ENCODE results near the gene BSND.
"Not testable (repeated sequence)": the region's sequence is repeated elsewhere in the genome, so short reads cannot be mapped to it uniquely, and the experiment has no call there.

BSND gene

DNA sequence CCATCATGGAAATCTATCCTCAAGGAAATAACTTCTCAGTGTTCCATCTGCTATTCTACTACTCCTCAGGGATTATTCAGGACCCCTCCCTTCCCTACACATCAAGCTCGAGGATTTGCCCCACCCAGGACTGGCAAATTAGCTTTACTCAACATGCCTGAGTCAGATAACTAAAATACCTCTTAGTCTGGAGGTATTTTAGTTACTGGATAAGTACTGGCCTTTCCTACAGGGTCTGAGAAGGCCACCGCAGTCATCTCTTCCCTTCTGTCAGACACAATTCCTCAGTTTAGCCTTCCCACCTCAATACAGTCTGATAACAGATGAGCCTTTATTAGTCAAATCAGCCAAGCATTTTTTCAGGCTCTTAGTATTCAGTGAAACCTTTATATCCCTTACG, 27.9 kb downstream of the BSND start:
- DNase-seq = not testable (repeated sequence)

DNA sequence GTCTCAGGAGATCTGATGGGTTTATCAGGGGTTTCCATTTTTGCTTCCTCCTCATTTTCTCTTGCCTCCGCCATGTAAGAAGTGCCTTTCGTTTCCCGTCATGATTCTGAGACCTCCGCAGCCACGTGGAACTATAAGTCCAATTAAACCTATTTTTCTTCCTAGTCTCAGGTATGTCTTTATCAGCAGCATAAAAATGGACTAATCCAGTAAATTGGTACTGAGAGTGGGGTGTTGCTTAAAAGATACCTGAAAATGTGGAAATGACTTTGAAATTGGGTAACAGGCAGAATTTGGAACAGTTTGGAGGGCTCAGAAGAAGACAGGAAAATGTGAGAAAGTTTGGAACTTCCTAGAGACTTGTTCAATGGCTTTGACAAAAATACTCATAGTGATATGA, 32.4 kb downstream of the BSND start:
- not testable (repeated sequence) for DNase-seq

DNA sequence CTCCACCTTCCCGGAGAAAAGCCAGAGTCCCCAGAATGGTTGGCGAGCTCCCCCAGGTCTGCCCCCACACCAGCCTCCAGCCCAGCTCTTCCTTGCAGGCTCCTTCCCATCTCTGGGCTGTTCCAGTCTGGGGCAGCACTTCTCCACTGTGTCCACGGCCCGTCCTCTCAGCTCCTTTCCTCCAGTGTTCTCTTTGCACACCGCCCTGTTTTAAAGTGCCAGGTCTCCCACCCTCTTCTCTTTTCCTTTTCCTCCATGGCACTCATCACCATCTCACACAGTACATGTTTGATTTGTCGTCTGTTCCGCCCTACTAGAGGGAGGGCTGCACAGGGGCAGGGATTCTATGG, 34.5 kb downstream of the BSND start:
- DNase-seq = no peak

DNA sequence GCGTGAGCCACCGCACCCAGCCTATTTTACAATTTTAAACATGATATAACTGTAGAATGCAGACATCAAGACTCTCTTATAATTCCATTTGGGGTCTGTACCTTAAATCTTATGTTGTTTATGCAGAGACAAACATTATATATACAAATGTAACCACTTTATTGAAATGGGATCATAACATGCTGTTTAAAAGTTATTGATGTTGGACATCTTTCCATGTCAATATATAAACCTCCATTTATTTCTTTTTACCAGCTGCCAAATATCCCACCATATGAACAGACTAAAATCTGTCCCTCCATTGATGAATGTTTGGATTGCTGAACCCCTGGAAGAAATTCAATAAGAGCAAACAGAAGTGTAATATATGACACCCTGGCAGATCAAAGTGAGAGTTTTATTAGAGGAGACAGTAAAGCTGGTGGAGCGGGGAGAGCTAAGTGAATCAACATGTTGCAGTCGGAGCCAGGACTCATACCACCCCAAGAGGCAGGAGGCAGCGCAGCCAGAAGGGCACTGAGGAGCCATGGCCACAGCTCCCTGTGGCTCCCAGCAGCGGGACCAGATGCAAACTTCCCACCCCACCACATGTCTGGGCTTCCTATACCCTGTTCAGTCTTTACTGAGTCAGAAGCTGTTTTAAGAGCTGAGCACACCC, 35.9 kb downstream of the BSND start:
- no peak for DNase-seq

DNA sequence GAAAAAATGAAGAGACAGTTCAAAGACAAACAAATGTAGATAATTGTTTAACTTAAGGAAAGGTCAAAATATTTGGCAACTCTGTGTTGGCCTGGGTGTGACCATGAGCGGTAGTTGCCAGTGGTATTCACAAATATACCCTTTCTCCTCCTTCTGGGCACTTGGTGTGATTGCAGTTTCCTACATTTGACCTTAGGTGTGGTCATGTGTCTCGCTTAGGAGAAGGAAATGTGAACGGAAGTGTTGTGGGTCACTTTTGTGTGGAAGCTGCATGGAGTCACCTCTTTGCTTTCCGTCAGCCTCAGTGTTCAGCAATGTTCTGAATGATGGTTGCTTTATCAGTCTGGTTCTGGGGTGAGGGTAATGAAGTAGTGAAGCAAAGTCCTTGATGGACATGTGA, 37.2 kb downstream of the BSND start:
- no peak for DNase-seq

DNA sequence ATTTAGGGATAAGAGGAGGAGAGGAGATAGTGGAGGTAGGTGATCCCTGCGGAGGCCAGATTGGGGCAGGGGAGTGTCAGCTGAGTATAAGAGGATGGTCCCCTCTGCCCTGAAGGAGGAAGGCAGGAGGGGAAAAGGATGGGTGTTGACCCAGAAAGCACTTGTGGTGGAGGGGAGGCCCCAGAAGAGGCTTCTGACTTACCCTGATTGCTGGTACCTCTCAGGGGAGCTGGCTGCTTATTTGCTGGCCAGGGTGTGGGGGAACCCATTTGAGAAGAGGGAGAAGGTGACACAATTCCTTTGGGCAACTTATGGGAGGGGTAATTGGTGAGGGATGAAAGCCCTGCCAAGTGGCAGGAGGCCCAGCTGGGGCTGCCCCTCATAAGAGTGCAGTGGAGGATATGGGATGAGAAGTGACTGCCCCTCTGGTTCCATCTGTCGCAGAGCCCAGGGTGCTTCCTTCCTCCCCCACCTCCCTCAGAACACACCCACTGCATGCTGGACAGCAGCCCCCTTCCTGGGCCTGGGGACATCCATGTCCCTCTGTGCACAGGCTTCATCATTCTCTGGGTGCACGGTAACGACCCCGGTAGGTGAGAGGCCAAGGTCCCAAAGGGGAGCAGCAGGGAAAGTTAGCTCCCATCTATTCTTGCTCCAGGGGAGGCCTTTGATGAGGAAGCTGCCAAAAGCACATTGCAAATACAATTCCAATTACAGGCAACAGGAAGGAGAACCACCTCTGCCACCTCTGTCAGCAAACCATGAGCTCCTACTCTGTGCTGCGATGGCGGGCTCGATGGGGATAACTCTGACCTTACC, 39.2 kb downstream of the BSND start:
- DNase-seq = peak; percentile 59

DNA sequence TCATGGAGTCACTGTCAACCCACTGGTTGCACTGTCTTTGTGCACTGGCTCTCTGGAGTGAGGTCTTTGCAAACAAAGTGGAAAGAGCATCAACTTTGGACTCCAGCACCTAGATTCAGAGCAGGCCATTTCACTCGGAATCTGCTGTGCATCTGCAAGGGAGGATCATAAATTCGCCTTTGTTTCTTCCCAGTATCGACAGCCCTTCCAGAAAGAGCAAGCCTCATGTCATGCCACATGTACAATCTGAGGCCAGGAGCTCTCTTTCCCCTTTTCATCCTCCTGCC, 39.8 kb downstream of the BSND start:
- no peak for DNase-seq

DNA sequence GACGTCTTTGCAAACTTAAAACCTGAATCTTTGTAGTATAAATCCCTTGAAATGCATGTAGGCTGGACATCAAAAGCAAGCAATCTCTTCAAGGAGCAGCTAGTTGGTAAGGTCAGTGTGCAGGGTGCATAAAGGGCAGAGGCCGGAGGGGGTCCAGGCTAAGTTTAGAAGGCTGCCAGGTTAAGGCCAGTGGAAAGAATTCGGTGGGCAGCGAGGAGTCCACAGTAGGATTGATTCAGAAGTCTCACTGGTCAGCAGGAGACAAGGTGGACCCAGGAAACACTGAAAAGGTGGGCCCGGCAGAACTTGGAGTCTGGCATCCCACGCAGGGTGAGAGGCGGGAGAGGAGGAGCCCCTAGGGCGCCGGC, 40.2 kb downstream of the BSND start:
- DNase-seq = no peak

DNA sequence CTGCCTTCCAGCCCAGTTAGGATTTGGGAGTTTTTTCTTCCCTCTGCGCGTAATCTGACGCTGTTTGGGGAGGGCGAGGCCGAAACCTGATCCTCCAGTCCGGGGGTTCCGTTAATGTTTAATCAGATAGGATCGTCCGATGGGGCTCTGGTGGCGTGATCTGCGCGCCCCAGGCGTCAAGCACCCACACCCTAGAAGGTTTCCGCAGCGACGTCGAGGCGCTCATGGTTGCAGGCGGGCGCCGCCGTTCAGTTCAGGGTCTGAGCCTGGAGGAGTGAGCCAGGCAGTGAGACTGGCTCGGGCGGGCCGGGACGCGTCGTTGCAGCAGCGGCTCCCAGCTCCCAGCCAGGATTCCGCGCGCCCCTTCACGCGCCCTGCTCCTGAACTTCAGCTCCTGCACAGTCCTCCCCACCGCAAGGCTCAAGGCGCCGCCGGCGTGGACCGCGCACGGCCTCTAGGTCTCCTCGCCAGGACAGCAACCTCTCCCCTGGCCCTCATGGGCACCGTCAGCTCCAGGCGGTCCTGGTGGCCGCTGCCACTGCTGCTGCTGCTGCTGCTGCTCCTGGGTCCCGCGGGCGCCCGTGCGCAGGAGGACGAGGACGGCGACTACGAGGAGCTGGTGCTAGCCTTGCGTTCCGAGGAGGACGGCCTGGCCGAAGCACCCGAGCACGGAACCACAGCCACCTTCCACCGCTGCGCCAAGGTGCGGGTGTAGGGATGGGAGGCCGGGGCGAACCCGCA, 40.8 kb downstream of the BSND start, which contains the start of gene PCSK9:
TSS of gene PCSK9 (plus strand) at position 207 of the 741 bp plus-strand sequence. CDS start at position 497, 290 bp downstream.
- DNase-seq = no peak

DNA sequence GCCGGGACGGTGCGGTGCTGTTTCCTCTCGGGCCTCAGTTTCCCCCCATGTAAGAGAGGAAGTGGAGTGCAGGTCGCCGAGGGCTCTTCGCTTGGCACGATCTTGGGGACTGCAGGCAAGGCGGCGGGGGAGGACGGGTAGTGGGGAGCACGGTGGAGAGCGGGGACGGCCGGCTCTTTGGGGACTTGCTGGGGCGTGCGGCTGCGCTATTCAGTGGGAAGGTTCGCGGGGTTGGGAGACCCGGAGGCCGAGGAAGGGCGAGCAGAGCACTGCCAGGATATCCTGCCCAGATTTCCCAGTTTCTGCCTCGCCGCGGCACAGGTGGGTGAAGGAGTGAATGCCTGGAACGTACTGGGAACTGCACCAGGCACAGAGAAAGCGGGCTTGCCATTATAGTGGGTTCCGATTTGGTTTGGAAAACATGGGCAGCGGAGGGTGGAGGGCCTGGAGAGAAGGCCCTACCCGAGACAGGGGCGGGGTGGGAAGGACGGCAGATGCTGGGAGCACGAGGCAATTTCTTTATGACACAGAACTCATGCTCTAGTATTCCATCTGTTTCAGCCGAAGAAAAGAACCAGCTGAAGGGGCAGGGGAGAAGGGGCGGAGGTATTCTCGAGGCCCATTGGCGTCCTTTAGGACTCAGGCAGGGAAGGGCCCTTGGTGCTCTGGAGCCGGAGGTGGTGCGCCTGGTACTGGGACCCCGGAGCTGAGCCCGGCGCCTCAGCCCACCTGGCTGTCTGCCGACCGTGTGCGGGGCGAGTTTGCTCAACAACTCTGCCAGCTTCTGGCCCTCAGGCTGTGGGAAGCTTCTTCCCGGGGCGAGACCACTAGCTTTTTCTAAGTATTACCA, 41.6 kb downstream of the BSND start:
- peak; percentile 63 for DNase-seq

DNA sequence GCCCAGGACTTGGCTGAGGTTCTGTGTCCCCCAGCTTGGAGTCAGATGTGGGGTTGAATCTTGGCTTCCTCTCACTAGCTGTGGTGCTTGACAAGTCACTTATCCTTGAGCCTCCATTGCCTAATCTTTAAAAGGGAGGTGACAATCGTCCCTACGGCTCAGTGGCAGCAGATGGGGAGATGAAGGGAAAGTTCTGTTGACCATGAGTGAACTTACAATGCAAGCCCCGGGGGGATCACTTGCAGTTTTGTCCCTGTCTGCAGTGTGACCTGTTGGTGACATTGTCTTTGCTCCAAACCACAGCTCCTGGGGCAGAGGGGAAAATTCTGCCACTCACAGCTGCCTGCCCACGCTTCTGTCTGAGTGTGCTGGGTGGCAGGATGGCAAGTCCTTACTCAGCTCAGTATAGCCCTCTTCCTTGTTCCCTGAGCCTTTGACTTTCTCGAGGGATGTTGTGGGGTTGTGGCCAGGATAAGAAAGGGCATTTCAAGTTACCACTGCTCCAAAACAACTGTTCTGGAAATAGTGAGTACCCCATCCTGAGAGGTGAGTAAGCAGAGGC, 42.3 kb downstream of the BSND start:
- DNase-seq = no peak

DNA sequence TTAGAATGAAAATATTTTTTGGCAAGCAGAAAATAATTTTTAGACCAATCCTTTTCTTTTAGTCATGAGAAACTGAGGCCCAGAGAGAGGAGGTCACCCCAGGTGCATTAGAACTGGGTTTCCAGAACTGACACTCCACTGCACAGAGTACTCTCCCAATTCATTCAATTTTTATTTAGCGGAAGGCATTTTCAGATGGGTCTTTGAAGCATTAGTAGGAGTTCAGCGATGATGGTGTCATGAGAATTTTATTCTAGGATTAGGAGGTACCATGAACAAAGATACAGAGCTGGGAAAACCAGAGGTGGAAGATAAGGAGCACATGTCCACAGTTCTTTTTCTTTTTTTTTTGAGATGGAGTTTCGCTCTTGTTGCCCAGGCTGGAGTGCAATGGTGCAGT, 42.9 kb downstream of the BSND start:
- DNase-seq = no peak

DNA sequence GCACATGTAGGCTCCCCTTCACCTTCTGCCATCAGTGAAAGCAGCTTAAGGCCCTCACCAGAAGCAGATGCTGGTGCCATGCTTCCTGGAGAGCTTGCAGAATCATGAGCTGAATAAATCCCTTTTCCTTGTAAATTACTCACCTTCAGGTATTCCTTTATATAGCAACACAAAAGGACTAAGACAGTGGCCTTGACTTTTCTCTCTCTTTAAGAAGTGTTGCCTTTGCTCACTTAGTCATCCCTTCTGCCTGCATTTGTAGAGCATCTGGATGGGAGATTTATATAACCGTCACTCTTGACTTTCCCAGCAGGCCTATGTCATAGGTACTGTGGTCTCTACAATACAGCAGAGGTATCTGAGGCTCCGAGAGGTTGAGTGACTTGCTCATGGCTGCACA, 44.3 kb downstream of the BSND start:
- peak; percentile 22 for DNase-seq

DNA sequence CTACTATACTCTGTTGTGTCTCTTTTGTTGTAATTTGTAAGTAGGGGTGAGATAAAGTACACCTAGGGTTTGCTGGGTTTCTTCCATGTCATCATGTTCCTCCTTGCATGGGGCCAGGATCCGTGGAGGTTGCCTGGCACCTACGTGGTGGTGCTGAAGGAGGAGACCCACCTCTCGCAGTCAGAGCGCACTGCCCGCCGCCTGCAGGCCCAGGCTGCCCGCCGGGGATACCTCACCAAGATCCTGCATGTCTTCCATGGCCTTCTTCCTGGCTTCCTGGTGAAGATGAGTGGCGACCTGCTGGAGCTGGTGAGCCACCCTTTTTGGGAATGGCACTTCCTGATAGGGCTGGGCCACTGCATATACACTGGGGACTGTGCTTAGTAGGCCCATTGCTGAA, 45.0 kb downstream of the BSND start:
- no peak for DNase-seq

DNA sequence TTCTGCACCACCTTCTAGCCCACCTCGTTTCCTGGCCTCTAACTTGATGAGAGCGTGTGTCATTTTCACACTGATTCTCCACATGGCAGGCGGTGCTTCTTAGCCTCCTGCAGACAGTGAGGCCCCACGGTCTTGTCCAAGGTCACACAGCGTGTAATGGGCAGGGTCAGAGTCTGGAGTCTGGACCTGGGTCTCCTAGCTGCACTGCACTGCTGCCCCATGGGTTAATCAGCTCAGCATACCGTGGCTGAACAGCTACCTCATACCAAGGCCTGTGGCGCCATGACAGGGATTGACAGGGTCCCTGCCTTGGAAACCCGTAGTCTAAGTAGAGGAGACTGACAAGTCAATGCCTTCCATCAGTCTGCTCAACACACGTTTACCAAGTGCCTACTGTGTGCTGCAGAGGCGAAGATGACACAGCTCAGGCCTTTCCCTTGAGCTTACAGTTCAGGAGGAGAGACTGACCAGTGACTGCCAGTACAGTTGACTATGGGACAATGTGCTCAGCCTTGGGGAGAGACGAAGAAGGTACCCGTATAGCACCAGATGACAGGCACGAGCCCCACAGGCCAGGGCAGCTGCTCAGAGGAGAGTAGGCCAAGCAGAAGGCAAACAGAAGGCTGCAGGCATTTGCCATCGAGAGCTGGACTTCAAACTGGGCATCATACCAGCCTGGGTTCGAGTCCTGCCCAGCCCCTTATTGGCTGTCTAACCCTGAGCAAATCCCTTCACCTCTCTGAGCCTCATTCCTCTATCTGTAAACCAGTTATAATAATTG, 46.1 kb downstream of the BSND start:
- DNase-seq = no peak

DNA sequence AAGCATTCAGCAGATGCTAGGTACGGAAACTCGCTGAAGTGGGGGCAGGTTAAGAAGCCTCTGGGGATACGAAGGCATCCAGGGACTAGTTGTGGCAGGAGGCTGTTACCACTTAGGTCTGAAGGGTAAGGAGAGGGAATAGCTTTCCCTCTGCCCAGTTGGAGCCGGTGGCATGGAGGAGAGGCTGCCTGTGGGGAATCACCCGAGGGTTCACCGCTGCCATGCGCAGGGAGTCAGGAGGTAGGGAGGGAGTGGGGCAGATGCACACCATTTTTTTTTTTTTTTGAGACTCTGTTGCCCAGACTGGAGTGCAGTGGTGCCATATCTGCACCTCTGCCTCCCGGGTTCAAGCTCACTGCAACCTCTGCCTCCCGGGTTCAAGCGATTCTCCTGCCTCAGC, 46.7 kb downstream of the BSND start:
- no peak for DNase-seq

DNA sequence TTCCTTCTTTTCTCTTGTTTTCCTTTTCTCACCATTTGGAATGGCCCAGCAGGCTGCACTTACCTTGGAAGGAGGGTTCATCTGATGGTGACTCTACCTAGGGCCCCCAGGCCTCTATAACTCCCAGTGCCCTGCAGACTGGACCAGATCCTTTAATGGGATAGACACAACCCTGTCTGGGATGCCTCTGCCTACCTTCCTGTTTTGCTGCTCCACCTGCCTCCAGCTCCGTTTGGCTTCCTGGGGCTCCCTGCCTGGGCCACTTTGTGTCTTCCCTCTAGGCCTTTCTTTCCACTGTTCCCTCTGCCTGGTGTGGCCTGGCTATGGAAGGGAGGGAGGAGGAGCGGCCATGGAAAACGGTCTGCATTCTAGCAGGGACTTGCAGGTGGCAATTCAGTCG, 48.1 kb downstream of the BSND start:
- DNase-seq = no peak

DNA sequence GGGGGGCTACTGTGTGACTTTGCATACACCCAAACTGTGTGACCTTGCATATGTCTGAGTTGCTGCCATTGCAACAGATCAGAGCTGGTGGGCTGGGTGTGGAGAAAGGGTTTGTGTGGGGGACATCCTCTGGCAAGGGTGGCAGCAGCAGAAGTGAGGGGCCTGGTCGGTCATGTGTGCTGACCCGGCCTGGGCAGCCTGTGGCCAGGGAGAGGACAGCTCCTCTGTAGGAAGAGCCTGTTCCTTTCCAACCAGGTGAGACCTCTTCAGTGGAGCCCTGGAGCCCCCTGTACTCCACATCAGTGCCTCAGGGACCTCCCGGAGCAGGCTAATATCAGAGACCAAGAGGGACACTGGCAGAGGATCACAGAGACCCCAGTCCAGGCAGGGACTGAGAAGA, 48.9 kb downstream of the BSND start:
- no peak for DNase-seq

DNA sequence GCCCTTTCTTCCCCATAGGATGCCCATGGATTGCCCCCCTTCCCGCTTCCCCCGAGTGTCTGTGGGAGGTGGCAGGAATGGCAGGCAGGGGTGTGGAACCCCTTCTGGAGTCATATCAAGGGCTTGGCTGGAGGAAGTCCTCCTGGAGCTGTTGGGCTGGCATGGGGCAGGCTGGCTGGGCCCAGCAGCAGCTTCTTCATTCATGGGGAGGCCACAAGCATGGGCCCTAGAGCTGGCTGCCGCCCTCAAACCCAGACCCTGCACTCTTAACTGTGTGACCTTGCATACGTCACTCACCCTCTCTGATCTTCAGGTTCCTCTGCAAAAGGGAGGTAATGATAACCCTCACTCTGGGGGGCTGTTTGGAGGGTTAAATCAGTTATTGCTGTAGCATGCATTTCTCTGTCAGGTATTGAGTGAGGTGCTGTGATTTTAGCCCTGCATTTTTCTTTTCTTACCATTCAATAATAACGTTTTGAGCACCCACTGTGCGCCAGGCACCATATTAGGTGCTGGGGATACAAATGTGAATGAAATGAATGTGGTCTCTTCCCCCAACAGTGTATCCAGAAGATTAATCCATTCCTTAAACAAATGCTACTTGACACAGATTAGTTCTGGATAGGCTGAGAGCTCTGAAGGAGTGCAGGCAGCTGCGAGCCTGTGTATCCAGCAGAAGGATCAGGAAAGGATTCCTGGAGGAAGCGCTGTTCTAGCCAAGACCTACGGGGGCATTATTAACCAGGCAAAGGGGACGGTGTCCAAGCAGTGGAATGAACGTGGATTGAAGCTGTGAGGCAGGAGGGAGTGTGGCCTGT, 49.9 kb downstream of the BSND start:
- DNase-seq = peak; percentile 76

DNA sequence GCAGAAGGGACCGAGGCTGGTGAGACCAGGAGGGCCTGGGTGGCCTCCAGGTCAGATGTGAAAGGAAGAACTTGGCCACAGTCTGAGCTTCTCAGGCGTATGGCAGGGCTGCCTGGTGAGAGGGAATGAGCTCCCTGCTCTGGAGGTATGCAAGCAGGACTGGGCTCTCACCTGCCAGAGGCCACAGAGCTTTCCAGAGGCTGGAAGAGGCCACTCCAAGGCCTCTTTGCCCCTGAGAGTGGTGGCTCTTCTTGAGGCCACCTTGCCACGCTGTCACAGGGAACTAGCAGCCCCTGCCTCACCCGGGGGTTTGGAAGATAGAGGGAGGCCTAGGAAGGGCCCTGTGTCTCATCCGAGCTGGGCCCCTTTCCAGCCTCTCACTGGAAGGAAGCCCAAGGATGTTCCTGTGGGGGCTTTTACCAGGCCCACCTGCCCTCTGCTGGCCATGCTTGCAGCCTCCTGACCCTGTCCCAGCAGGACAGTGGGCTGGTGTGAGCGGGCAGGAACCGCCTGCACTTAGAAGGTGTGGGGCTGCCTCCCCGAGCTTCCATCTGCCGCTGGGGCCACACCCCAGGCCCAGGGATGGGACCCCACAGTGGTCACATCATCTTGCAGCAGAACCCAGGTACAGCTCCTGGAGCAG, 50.7 kb downstream of the BSND start:
- no peak for DNase-seq

DNA sequence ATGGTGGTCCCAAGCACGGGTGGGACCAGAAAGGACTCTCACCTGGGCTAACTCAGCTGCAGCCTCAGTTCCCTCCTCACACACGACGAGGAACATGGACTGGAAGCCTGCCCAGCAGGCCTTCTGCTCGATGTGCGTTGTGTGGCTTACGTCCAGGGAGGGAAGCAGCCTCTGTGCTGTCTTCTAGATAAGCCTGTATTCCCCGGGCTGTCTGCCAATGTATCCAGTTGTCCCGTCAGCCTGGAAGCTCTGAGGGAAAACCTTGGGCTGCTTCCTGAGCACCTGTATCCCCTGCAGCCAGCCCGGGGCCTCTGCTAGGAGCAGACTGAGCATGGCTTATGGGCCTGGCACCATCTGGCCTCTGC, 51.2 kb downstream of the BSND start:
- DNase-seq = peak; percentile 53

All from NCI-H524 treated with DMSO at 0.1 percent for 48 hours (cell line).